IPS-NIHi7 (cell line): Measurements from ENCODE around the gene LPA.
"Not testable (repeated sequence)": the region's sequence is repeated elsewhere in the genome, so short reads cannot be mapped to it uniquely, and the experiment has no call there.

ENCODE experiments used
- DNase-seq: peaks from one replicate; pipeline ENCODE4 v3.0.0; 2012; ENCODE audit warnings: mixed read lengths; ENCODE audit errors: extremely low spot score

LPA gene

GRCh38 chr6:160667639-160668481 lies 3.8 kb upstream of the LPA start:
- peak; percentile 86 for DNase-seq

GRCh38 chr6:160662842-160663241 lies 1.2 kb downstream of the LPA start:
- DNase-seq = no peak

GRCh38 chr6:160662429-160662828 lies 1.6 kb downstream of the LPA start:
- no peak for DNase-seq

GRCh38 chr6:160661216-160661615 lies 2.9 kb downstream of the LPA start:
- no peak for DNase-seq

- DNase-seq = no peak
These were observed 4.5 kb downstream of the LPA start for GRCh38 chr6:160659562-160659961.

GRCh38 chr6:160634706-160635105 lies 29.4 kb downstream of the LPA start:
- DNase-seq = no peak

GRCh38 chr6:160595838-160596832 lies 67.9 kb downstream of the LPA start:
- DNase-seq = no peak

- DNase-seq = not testable (repeated sequence)
These were observed 68.8 kb downstream of the LPA start for GRCh38 chr6:160595297-160595696.

GRCh38 chr6:160586374-160586773 lies 77.7 kb downstream of the LPA start:
- no peak for DNase-seq

- no peak for DNase-seq
These were observed 80.3 kb downstream of the LPA start for GRCh38 chr6:160583794-160584193.

GRCh38 chr6:160581406-160581805 lies 82.7 kb downstream of the LPA start:
- DNase-seq = no peak

- DNase-seq = not testable (repeated sequence)
These were observed 85.6 kb downstream of the LPA start for GRCh38 chr6:160578515-160578914.

- DNase-seq = no peak
These were observed 90.1 kb downstream of the LPA start for GRCh38 chr6:160573943-160574342.

- DNase-seq = not testable (repeated sequence)
These were observed 92.9 kb downstream of the LPA start for GRCh38 chr6:160571201-160571600.

- no peak for DNase-seq
These were observed 119.3 kb downstream of the LPA start for GRCh38 chr6:160544802-160545201.

GRCh38 chr6:160535270-160535669 lies 128.8 kb downstream of the LPA start:
- no peak for DNase-seq

- peak; percentile 85 for DNase-seq
These were observed 129.9 kb downstream of the LPA start for GRCh38 chr6:160534050-160534696.

- DNase-seq = no peak
These were observed 131.8 kb downstream of the LPA start for GRCh38 chr6:160532315-160532714.

- no peak for DNase-seq
These were observed 132.2 kb downstream of the LPA start for GRCh38 chr6:160531826-160532225.

- not testable (repeated sequence) for DNase-seq
These were observed 134.6 kb downstream of the LPA start for GRCh38 chr6:160529524-160529923.

GRCh38 chr6:160523223-160523622 lies 140.9 kb downstream of the LPA start:
- DNase-seq = no peak
